GM18507 (cell line): ENCODE results near the gene LUC7L2.
"Not testable (repeated sequence)": the region's sequence is repeated elsewhere in the genome, so short reads cannot be mapped to it uniquely, and the experiment has no call there.

Source experiments
- DNase-seq: peaks from one replicate; pipeline ENCODE4 v3.0.0; 2011; ENCODE audit warnings: low read depth; ENCODE audit not compliant: insufficient read length; ENCODE audit errors: extremely low spot score
- FAIRE-seq: peaks from 2 replicates; lab custom pipeline; 2011; peaks lifted over from hg19 to GRCh38; lab: Jason Lieb, UNC

Gene LUC7L2

GRCh38 chr7:139359366-139360209 lies at the start of gene LUC7L2:
LUC7L2 (plus strand) TSS chr7:139359894; CDS start chr7:139360262, 368 bp downstream.
- FAIRE-seq (peak; percentile 93), DNase-seq (peak; percentile 86)

GRCh38 chr7:139317939-139318505 lies 41.7 kb upstream of the LUC7L2 start:
- no peak for DNase-seq
- FAIRE-seq = no peak

GRCh38 chr7:139321071-139321745 lies 38.5 kb upstream of the LUC7L2 start:
- DNase-seq = no peak

GRCh38 chr7:139324709-139325108 lies 35.0 kb upstream of the LUC7L2 start:
- FAIRE-seq, DNase-seq: not testable (repeated sequence)

More at GRCh38 chr7:139321071-139321745, 38.5 kb upstream of the LUC7L2 start:
- FAIRE-seq = peak; percentile 9

- FAIRE-seq (no peak), DNase-seq (no peak)
These were observed 31.3 kb upstream of the LUC7L2 start for GRCh38 chr7:139328375-139328774.

GRCh38 chr7:139329119-139329518 lies 30.6 kb upstream of the LUC7L2 start:
- no peak for DNase-seq
- FAIRE-seq = no peak

- FAIRE-seq = no peak
These were observed 29.2 kb upstream of the LUC7L2 start for GRCh38 chr7:139330333-139331030.

GRCh38 chr7:139332697-139333359 lies 26.9 kb upstream of the LUC7L2 start:
- FAIRE-seq (no peak), DNase-seq (no peak)

More at GRCh38 chr7:139330333-139331030, 29.2 kb upstream of the LUC7L2 start:
- no peak for DNase-seq

- not testable (repeated sequence) for FAIRE-seq, DNase-seq
These were observed 26.3 kb upstream of the LUC7L2 start for GRCh38 chr7:139333443-139333842.

GRCh38 chr7:139334399-139335150 lies 25.1 kb upstream of the LUC7L2 start:
- FAIRE-seq = no peak
- DNase-seq = no peak

GRCh38 chr7:139339025-139339424 lies 20.7 kb upstream of the LUC7L2 start:
- FAIRE-seq (no peak), DNase-seq (no peak)

GRCh38 chr7:139339698-139340036 lies 20.0 kb upstream of the LUC7L2 start:
- DNase-seq (no peak), FAIRE-seq (no peak)

GRCh38 chr7:139340037-139340807 lies 19.5 kb upstream of the LUC7L2 start:
- peak; percentile 99 for FAIRE-seq
- peak; percentile 86 for DNase-seq

GRCh38 chr7:139340808-139341057 lies 19.0 kb upstream of the LUC7L2 start:
- FAIRE-seq (no peak), DNase-seq (no peak)

GRCh38 chr7:139341058-139341775 lies 18.5 kb upstream of the LUC7L2 start, which contains the start of gene FMC1:
FMC1 (plus strand) TSS chr7:139341337; CDS start chr7:139341385, 48 bp downstream.
- DNase-seq (no peak), FAIRE-seq (peak; percentile 81)

GRCh38 chr7:139341776-139342226 lies 17.9 kb upstream of the LUC7L2 start:
- DNase-seq (no peak), FAIRE-seq (peak; percentile 85)

GRCh38 chr7:139345042-139345441 lies 14.7 kb upstream of the LUC7L2 start:
- no peak for DNase-seq
- no peak for FAIRE-seq
